Measurements from ENCODE around the gene BCL2L12. TPM values are rescaled to one million over a fixed set of nuclear protein-coding genes. Genes with fewer than 3 reads are reported as not detected.

BCL2L12 gene
- polyA plus RNA-seq, 6 donors from 2014 or later: 8.0 to 12.7 (median 10.6) TPM

GRCh38 chr19:49687566-49688316 is 22.0 kb downstream of the BCL2L12 start:
- peaks cover 19 to 25% (median 25%) of the 10 kb centered on the region in 3 donors for H3K4me1 Mint-ChIP-seq
- H3K4me3 Mint-ChIP-seq: no peak overlapping the region
- ATAC-seq (ENCODE audit: low read depth in 2 of 2): no peak

GRCh38 chr19:49688531-49689132 is 22.9 kb downstream of the BCL2L12 start:
- Mint-ChIP-seq H3K4me3 (peak overlapping the region in 1 of 8 donors; percentile 56), H3K27ac (peak overlapping the region in 1 of 6 donors; percentile 34)

More at GRCh38 chr19:49687566-49688316, 22.0 kb downstream of the BCL2L12 start:
- no peaks in the 10 kb centered on the region for H3K9me3 Mint-ChIP-seq
- peaks cover 0 to 34% of the 10 kb centered on the region in 2 donors for H3K36me3 Mint-ChIP-seq
- H3K27ac Mint-ChIP-seq: peak overlapping the region in 2 of 6 donors; percentile 4 to 82
- DNase-seq: no peak
- H3K27me3 Mint-ChIP-seq: peaks cover 11 to 30% (median 25%) of the 10 kb centered on the region in 3 donors

GRCh38 chr19:49689133-49690078 is 23.7 kb downstream of the BCL2L12 start, which contains the start of gene ADM5:
Gene ADM5 (plus strand): TSS chr19:49689594. CDS start chr19:49689838, 244 bp downstream.
- Mint-ChIP-seq H3K36me3 (peaks cover 0 to 27% of the 10 kb centered on the region in 2 donors), H3K27ac (peak within 1 kb of the TSS in 2 of 6 donors; percentile 16 to 34), H3K27me3 (peaks cover 20 to 40% (median 38%) of the 10 kb centered on the region in 3 donors), H3K4me1 (peaks cover 19 to 25% (median 23%) of the 10 kb centered on the region in 3 donors), H3K9me3 (peaks cover 0 to 3% (median 0%) of the 10 kb centered on the region in 7 donors), H3K4me3 (peak within 1 kb of the TSS; percentile 56 to 95 (median 88))
- no peak for DNase-seq
- peak; percentile 57 to 59 for ATAC-seq (ENCODE audit: low read depth in 2 of 2)

More at GRCh38 chr19:49688531-49689132, 22.9 kb downstream of the BCL2L12 start:
- ATAC-seq (ENCODE audit: low read depth in 2 of 2): no peak
- Mint-ChIP-seq H3K27me3 (peaks cover 15 to 38% (median 32%) of the 10 kb centered on the region in 3 donors), H3K4me1 (peaks cover 19 to 25% (median 25%) of the 10 kb centered on the region in 3 donors), H3K36me3 (peaks cover 0 to 34% of the 10 kb centered on the region in 2 donors), H3K9me3 (no peaks in the 10 kb centered on the region)
- DNase-seq: no peak

- peak overlapping the region; percentile 79 to 95 (median 88) for H3K4me3 Mint-ChIP-seq
- ATAC-seq (ENCODE audit: low read depth in 2 of 2): peak; percentile 48
These were observed 24.4 kb downstream of the BCL2L12 start for GRCh38 chr19:49690079-49690655.

DNA sequence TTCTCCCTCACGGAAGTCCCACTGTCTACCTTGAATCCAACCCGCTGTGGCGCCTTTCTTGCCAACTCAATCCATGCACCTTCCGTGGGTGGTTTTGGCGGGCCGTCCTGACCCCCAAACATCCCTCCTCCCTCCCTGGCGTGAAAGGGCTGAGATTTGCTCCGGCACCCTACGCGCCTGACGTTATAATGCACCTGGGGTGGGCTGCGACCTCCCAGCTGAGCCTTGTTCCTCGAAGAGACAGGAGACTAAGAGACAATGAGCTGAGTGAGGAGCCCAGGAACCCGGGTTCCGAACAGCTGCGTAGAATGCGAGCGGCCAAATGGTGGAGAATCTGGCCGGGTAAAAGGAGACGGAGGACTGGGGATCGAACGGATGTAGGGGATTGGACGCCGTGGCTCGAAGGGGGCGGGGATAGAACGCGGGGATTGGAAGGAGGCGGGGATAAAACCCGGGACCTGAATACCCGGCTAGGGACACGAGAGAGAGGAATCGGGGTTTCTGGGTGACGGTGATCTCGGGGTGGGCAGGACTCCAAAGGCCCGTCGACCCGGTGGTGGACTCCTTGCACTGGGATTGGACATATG is 25.0 kb downstream of the BCL2L12 start, which contains the start of gene CPT1C:
TSS of gene CPT1C (plus strand) at position 461 of the 587 bp plus-strand sequence. CDS start 1,137 bp downstream, outside the sequence.
- peak within 1 kb of the TSS in 4 of 6 donors; percentile 3 to 63 (median 22) for H3K27ac Mint-ChIP-seq
- peak within 1 kb of the TSS; percentile 79 to 95 (median 88) for H3K4me3 Mint-ChIP-seq
- ATAC-seq (ENCODE audit: low read depth in 2 of 2) (peak; percentile 50 to 59), DNase-seq (no peak)
- peaks cover 0 to 3% (median 0%) of the 10 kb centered on the region in 7 donors for H3K9me3 Mint-ChIP-seq
- H3K4me1 Mint-ChIP-seq: peaks cover 19 to 23% (median 22%) of the 10 kb centered on the region in 3 donors
- peaks cover 24 to 42% (median 41%) of the 10 kb centered on the region in 3 donors for H3K27me3 Mint-ChIP-seq
- peaks cover 0 to 21% of the 10 kb centered on the region in 2 donors for H3K36me3 Mint-ChIP-seq

More at GRCh38 chr19:49690079-49690655, 24.4 kb downstream of the BCL2L12 start:
- Mint-ChIP-seq H3K9me3 (peaks cover 0 to 3% (median 0%) of the 10 kb centered on the region in 7 donors), H3K4me1 (peaks cover 19 to 25% (median 23%) of the 10 kb centered on the region in 3 donors), H3K36me3 (peaks cover 0 to 27% of the 10 kb centered on the region in 2 donors), H3K27me3 (peaks cover 24 to 42% (median 41%) of the 10 kb centered on the region in 3 donors), H3K27ac (peak overlapping the region in 2 of 6 donors; percentile 3 to 16)
- DNase-seq: no peak

DNA sequence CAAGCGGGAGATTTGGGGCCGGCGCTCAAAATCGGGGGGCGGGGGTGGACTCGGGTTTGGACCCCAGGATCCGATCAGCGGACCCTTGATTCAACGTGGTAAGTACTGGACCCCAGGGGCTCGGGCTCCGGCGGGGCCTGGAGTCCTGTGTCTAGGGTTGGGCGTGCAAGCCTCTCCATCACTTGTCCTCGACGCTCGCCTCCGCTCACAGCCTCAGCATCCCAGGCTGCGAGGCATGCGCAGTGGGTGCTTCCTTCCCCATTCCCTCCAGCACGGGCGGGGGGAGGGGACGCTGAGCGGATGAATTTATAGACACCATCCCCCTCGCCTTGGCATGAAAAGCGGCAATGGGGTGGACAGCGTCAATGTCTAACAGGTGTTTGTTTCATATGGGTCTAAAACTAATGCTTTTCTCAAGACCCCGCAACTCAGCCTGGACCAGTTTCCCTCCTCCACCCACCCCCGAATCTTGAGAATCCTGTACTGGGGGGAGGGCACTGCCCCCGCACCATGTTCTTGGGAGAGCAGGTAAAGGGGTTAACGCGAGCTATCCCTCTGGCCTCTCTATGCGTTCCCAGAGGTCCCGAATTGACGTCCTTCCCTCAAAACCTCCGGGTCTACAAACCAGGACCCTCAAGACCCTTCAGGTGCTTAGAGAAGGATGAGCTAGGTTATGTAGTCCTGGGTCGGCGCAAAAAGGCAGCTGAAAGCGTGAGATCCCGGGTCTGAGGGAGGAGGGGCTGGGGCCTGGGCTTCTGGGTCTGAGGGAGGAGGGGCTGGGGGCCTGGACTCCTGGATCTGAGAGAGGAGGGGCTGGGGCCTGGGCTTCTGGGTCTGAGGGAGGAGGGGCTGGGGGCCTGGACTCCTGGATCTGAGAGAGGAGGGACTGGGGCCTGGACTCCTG is 25.8 kb downstream of the BCL2L12 start:
- no peak for DNase-seq
- Mint-ChIP-seq H3K9me3 (peaks cover 0 to 3% (median 0%) of the 10 kb centered on the region in 7 donors), H3K27ac (peak overlapping the region in 2 of 6 donors; percentile 3 to 28), H3K27me3 (peaks cover 24 to 42% (median 41%) of the 10 kb centered on the region in 3 donors), H3K4me3 (peak overlapping the region; percentile 79 to 95 (median 88)), H3K36me3 (peaks cover 0 to 18% of the 10 kb centered on the region in 2 donors), H3K4me1 (peaks cover 19 to 23% (median 21%) of the 10 kb centered on the region in 3 donors)
- peak; percentile 19 to 34 for ATAC-seq (ENCODE audit: low read depth in 2 of 2)

- H3K9me3 Mint-ChIP-seq: peaks cover 0 to 3% (median 0%) of the 10 kb centered on the region in 7 donors
- H3K27me3 Mint-ChIP-seq: peaks cover 24 to 42% (median 41%) of the 10 kb centered on the region in 3 donors
- ATAC-seq (ENCODE audit: low read depth in 2 of 2): no peak
- no peak overlapping the region for H3K27ac Mint-ChIP-seq
- peaks cover 0 to 17% of the 10 kb centered on the region in 2 donors for H3K36me3 Mint-ChIP-seq
- no peak for DNase-seq
- peak overlapping the region in 5 of 8 donors; percentile 17 to 93 (median 53) for H3K4me3 Mint-ChIP-seq
- H3K4me1 Mint-ChIP-seq: peaks cover 19 to 23% (median 21%) of the 10 kb centered on the region in 3 donors
These were observed 26.4 kb downstream of the BCL2L12 start for GRCh38 chr19:49692147-49692506.

DNA sequence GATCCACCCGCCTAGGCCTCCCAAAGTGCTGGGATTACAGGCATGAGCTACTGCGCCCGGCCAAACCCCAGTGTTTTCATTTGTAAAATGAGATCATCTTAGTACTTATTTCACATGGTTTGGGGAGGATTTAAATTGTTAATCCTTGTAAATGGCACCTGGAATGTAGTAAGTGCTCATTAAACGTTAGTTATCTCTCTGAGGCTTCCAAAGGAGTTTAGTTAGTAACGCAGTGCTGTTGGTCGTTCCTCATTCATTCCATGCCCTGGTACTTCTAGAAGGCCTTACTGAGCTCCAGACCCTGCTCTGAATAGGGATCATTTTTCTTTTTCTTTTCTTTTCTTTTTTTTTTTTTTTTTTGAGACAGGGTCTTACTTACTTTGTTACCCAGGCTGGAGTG is 30.4 kb downstream of the BCL2L12 start:
- Mint-ChIP-seq H3K27me3 (peaks cover 15 to 45% (median 33%) of the 10 kb centered on the region in 3 donors), H3K4me3 (no peak overlapping the region), H3K4me1 (peaks cover 3 to 8% (median 4%) of the 10 kb centered on the region in 3 donors), H3K27ac (no peak overlapping the region), H3K9me3 (peaks cover 0 to 3% (median 0%) of the 10 kb centered on the region in 7 donors), H3K36me3 (peaks cover 0 to under 1% of the 10 kb centered on the region in 2 donors)
- ATAC-seq (ENCODE audit: low read depth in 2 of 2): no peak
- DNase-seq: no peak

DNA sequence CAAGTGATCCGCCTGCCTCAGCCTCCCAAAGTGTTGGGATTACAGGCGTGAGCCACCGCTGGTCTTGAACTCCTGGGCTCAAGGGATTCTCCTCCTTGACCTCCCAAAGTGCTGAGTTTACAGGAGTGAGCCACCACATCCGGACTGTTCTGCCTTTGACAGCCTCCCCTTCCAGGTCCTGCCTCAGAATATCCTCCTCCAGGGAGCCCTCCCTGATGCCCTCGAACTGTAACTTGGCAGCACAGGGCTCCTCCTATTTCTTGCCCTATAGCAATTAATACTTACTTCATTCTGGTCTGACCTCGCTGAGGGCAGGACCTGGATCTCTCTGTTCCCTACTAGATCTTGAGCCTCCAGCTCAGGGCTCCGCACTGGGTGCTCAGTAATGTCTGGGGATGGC is 31.1 kb downstream of the BCL2L12 start:
- no peaks in the 10 kb centered on the region for H3K36me3 Mint-ChIP-seq
- peaks cover 12 to 45% (median 34%) of the 10 kb centered on the region in 3 donors for H3K27me3 Mint-ChIP-seq
- H3K27ac Mint-ChIP-seq: no peak overlapping the region
- no peak for ATAC-seq (ENCODE audit: low read depth in 2 of 2)
- H3K4me3 Mint-ChIP-seq: peak overlapping the region in 1 of 8 donors; percentile 45
- H3K9me3 Mint-ChIP-seq: peaks cover 0 to 3% (median 0%) of the 10 kb centered on the region in 7 donors
- DNase-seq: no peak
- H3K4me1 Mint-ChIP-seq: peaks cover 0 to 3% (median 2%) of the 10 kb centered on the region in 3 donors

GRCh38 chr19:49699364-49699763 is 33.6 kb downstream of the BCL2L12 start:
- no peaks in the 10 kb centered on the region for H3K9me3 Mint-ChIP-seq

DNA sequence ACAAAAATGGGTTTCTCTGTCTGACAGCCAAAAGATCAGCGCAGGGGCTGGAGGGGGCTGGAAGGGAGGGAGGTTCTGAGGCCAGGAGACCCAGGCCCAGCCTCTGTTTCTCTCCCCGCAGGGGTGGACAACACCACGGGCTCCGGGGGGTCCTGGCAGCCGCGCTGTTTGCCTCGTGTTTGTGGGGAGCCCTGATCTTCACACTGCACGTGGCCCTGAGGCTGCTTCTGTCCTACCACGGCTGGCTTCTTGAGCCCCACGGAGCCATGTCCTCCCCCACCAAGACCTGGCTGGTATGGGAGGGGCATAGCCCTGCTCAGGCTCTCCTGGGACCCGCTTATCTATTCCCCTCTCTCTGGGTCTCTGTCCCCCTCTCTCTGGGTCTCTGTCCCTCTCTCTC is 34.8 kb downstream of the BCL2L12 start:
- Mint-ChIP-seq H3K27me3 (peaks cover 0 to 42% (median 21%) of the 10 kb centered on the region in 3 donors), H3K27ac (no peak overlapping the region), H3K4me1 (no peaks in the 10 kb centered on the region), H3K4me3 (no peak overlapping the region), H3K9me3 (no peaks in the 10 kb centered on the region), H3K36me3 (no peaks in the 10 kb centered on the region)
- DNase-seq (no peak), ATAC-seq (ENCODE audit: low read depth in 2 of 2) (no peak)

More at GRCh38 chr19:49699364-49699763, 33.6 kb downstream of the BCL2L12 start:
- Mint-ChIP-seq H3K4me3 (no peak overlapping the region), H3K27me3 (peaks cover 4 to 45% (median 22%) of the 10 kb centered on the region in 3 donors), H3K36me3 (no peaks in the 10 kb centered on the region), H3K27ac (peak overlapping the region in 1 of 6 donors; percentile 37), H3K4me1 (no peaks in the 10 kb centered on the region)
- ATAC-seq (ENCODE audit: low read depth in 2 of 2) (no peak), DNase-seq (no peak)

All from naive B cell (primary cell).